ENCODE data around the gene PLD3. TPM values are rescaled to one million over a fixed set of nuclear protein-coding genes. Genes with fewer than 3 reads are reported as not detected.

The PLD3 gene
- total and polyA plus RNA-seq, 11 donors, result 109 to 375 (median 161) TPM

GRCh38 chr19:40317338-40317737 lies 31.2 kb upstream of the PLD3 start:
- 79 to 81% (median 81%) methylated on average over 7 of the region's 7 CpGs for whole genome bisulfite sequencing, 4 donors
- TF ChIP-seq, protein P1, sequence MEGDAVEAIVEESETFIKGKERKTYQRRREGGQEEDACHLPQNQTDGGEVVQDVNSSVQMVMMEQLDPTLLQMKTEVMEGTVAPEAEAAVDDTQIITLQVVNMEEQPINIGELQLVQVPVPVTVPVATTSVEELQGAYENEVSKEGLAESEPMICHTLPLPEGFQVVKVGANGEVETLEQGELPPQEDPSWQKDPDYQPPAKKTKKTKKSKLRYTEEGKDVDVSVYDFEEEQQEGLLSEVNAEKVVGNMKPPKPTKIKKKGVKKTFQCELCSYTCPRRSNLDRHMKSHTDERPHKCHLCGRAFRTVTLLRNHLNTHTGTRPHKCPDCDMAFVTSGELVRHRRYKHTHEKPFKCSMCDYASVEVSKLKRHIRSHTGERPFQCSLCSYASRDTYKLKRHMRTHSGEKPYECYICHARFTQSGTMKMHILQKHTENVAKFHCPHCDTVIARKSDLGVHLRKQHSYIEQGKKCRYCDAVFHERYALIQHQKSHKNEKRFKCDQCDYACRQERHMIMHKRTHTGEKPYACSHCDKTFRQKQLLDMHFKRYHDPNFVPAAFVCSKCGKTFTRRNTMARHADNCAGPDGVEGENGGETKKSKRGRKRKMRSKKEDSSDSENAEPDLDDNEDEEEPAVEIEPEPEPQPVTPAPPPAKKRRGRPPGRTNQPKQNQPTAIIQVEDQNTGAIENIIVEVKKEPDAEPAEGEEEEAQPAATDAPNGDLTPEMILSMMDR (IDR thresholded peaks at IDR 0.05), result no peak
- TF ChIP-seq POLR2A (IDR thresholded peaks at IDR 0.05), result no peak
- H3K27ac ChIP-seq, result no peak overlapping the region
- DNase-seq (no peak), ATAC-seq (no peak)
- no peaks in the 10 kb centered on the region for H3K27me3 ChIP-seq
- peaks cover 4 to 44% (median 28%) of the 10 kb centered on the region in 9 donors for H3K36me3 ChIP-seq
- H3K4me3 ChIP-seq, result no peak overlapping the region
- H3K4me1 ChIP-seq, result peaks cover 0 to 9% (median 0%) of the 10 kb centered on the region in 12 donors
- intact Hi-C loops (cut with DNase I), result no loop called here
- no peaks in the 10 kb centered on the region for H3K9me3 ChIP-seq

DNA sequence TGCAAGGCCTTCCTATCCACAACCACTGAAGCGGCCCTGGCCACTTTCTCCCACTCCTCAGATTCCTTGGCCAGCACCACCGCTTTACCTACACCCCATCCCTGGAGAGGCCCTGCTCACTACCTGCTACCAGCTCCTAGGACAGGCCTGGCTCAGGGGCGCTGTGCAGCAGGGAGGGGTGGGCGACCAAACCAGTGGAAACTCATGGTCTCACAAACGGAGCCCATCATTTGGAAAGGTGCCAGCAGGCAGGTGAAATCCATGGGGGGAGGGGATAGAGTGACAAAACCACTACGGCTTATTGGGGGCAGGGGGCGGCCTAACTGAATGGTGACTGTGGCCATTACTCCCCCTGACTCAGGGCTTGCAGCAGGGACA lies 27.9 kb upstream of the PLD3 start:
- no peak for DNase-seq
- WGBS, 4 donors, result 79 to 90% (median 87%) methylated on average over 7 of the region's 7 CpGs

DNA sequence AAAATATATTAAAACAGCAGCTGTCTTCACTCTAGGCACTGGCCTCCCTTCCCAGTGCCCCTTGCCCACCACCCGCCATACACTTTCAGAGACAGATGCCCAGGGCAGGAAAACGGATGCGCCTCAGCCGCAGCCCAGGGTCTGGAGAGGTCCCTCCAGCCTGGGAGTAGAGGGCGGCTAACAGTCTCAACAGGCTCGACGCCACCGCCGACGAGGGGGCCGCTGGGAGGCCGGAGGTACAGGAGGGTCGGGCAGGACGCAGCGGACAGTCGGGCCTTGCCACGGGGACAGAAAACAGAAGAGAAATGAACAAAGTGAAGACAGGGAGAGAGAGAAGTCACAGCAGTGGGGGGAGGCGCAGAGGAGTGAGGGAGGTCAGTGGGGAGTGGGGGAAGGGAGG lies 27.4 kb upstream of the PLD3 start:
- Histone ChIP-seq H3K4me1 (peaks cover 0 to under 1% (median 0%) of the 10 kb centered on the region in 12 donors), H3K27me3 (no peaks in the 10 kb centered on the region), H3K27ac (no peak overlapping the region), H3K36me3 (peaks cover 4 to 81% (median 66%) of the 10 kb centered on the region in 9 donors), H3K4me3 (no peak overlapping the region), H3K9me3 (no peaks in the 10 kb centered on the region)
- WGBS, 4 donors, result 94 to 96% (median 96%) methylated on average over 18 of the region's 18 CpGs
- ATAC-seq (no peak), DNase-seq (no peak)
- intact Hi-C loops (cut with DNase I), result no loop called here
- no peak for TF ChIP-seq POLR2A (IDR thresholded peaks at IDR 0.05)
- TF ChIP-seq, protein P1 (IDR thresholded peaks at IDR 0.05), result no peak

More for the DNA sequence above, 27.9 kb upstream of the PLD3 start:
- H3K9me3 ChIP-seq, result no peaks in the 10 kb centered on the region
- ATAC-seq, result no peak
- TF ChIP-seq, protein P1 (IDR thresholded peaks at IDR 0.05), result no peak
- no peak for TF ChIP-seq POLR2A (IDR thresholded peaks at IDR 0.05)
- no peaks in the 10 kb centered on the region for H3K27me3 ChIP-seq
- intact Hi-C loops (cut with DNase I), result no loop called here
- H3K36me3 ChIP-seq, result peaks cover 4 to 76% (median 61%) of the 10 kb centered on the region in 9 donors
- H3K4me3 ChIP-seq, result no peak overlapping the region
- no peak overlapping the region for H3K27ac ChIP-seq
- H3K4me1 ChIP-seq, result peaks cover 0 to 5% (median 0%) of the 10 kb centered on the region in 12 donors

- intact Hi-C loops (cut with DNase I), result no loop called here
- H3K36me3 ChIP-seq, result peaks cover 4 to 87% (median 72%) of the 10 kb centered on the region in 9 donors
These were observed 26.8 kb upstream of the PLD3 start for GRCh38 chr19:40321566-40322270.

More at GRCh38 chr19:40321566-40322270, 26.8 kb upstream of the PLD3 start:
- TF ChIP-seq POLR2A (IDR thresholded peaks at IDR 0.05), result no peak
- TF ChIP-seq, protein P1 (IDR thresholded peaks at IDR 0.05), result no peak
- H3K9me3 ChIP-seq, result no peaks in the 10 kb centered on the region
- H3K27me3 ChIP-seq, result no peaks in the 10 kb centered on the region
- 89 to 95% (median 94%) methylated on average over 18 to 27 of the region's 27 CpGs for WGBS, 4 donors
- no peak for DNase-seq
- no peaks in the 10 kb centered on the region for H3K4me1 ChIP-seq
- no peak overlapping the region for H3K4me3 ChIP-seq
- ATAC-seq, result peak in 1 of 4 donors; percentile 11
- no peak overlapping the region for H3K27ac ChIP-seq
